Stimulated activated CD8-positive, alpha-beta memory T cell treated with anti-CD3 and anti-CD28 coated beads, Interleukin-12 subunit alpha, Interleukin-12 subunit beta, amount 100 ng/mL, for 4 hours (primary cell): ENCODE data around the gene SMARCA1.
"Not testable (repeated sequence)": the region's sequence is repeated elsewhere in the genome, so short reads cannot be mapped to it uniquely, and the experiment has no call there.

ENCODE experiments used
- DNase-seq: peaks from one replicate; pipeline ENCODE4 v3.0.0-alpha.2; 2020; ENCODE audit warnings: low read depth

SMARCA1 gene

GRCh38 chrX:129523079-129523911 lies at the start of gene SMARCA1:
Gene SMARCA1 (minus strand): TSS chrX:129523490. CDS start chrX:129523370, 120 bp downstream.
- DNase-seq: no peak

- DNase-seq: no peak
These were observed 49.1 kb upstream of the SMARCA1 start for GRCh38 chrX:129572422-129572821.

GRCh38 chrX:129568349-129568748 lies 45.1 kb upstream of the SMARCA1 start:
- DNase-seq: no peak

- DNase-seq: no peak
These were observed 42.8 kb upstream of the SMARCA1 start for GRCh38 chrX:129566073-129566472.

GRCh38 chrX:129565046-129565650 lies 41.9 kb upstream of the SMARCA1 start:
- no peak for DNase-seq

- not testable (repeated sequence) for DNase-seq
These were observed 41.1 kb upstream of the SMARCA1 start for GRCh38 chrX:129564345-129564744.

- DNase-seq: no peak
These were observed 38.2 kb upstream of the SMARCA1 start for GRCh38 chrX:129561453-129561852.

GRCh38 chrX:129559783-129560182 lies 36.5 kb upstream of the SMARCA1 start:
- no peak for DNase-seq

GRCh38 chrX:129557844-129558480 lies 34.7 kb upstream of the SMARCA1 start:
- no peak for DNase-seq

GRCh38 chrX:129556806-129557315 lies 33.6 kb upstream of the SMARCA1 start:
- no peak for DNase-seq

- DNase-seq: not testable (repeated sequence)
These were observed 31.5 kb upstream of the SMARCA1 start for GRCh38 chrX:129554816-129555215.

- DNase-seq: no peak
These were observed 30.5 kb upstream of the SMARCA1 start for GRCh38 chrX:129553619-129554288.

GRCh38 chrX:129549124-129549523 lies 25.8 kb upstream of the SMARCA1 start:
- no peak for DNase-seq

- DNase-seq: no peak
These were observed 22.1 kb upstream of the SMARCA1 start for GRCh38 chrX:129545408-129545807.

- no peak for DNase-seq
These were observed 21.5 kb upstream of the SMARCA1 start for GRCh38 chrX:129544780-129545179.

- no peak for DNase-seq
These were observed 17.5 kb upstream of the SMARCA1 start for GRCh38 chrX:129540722-129541184.

- DNase-seq: no peak
These were observed 16.9 kb upstream of the SMARCA1 start, which contains the start of gene OCRL for GRCh38 chrX:129540068-129540653. Gene OCRL (plus strand): TSS chrX:129540259. CDS start chrX:129540440, 181 bp downstream.

- DNase-seq: no peak
These were observed 11.7 kb upstream of the SMARCA1 start for GRCh38 chrX:129534816-129535578.

- DNase-seq: no peak
These were observed 7.8 kb upstream of the SMARCA1 start for GRCh38 chrX:129531132-129531531.

GRCh38 chrX:129530410-129530809 lies 7.1 kb upstream of the SMARCA1 start:
- DNase-seq: no peak
